Left renal pelvis (tissue), 4 donors: ENCODE data around the gene SLC15A1. TPM values are rescaled to one million over a fixed set of nuclear protein-coding genes. Genes with fewer than 3 reads are reported as not detected.
"Not testable (repeated sequence)": the region's sequence is repeated elsewhere in the genome, so short reads cannot be mapped to it uniquely, and the experiment has no call there.

Experiments used
- DNase-seq, 4 donors: peaks; one replicate each; pipeline ENCODE4 v3.0.0-alpha.2; 2013; ENCODE audit warnings: low read depth in 4 of 4, low spot score in 3 of 4
- polyA plus RNA-seq, 4 donors: library from polyadenylated mRNA; unstranded; fragments of 120-200 nt; gene quantifications; one replicate each; pipeline ENCODE4 v1.2.1, GENCODE V29; 2013; ENCODE audit not compliant: insufficient read length in 4 of 4

SLC15A1 gene
- polyA plus RNA-seq, 4 donors: 8.7 to 13.5 (median 11.3) TPM

- no peak for DNase-seq
Observed at GRCh38 chr13:98664924-98665637, 87.4 kb downstream of the SLC15A1 start.

- no peak for DNase-seq
Observed at GRCh38 chr13:98664510-98664909, 88.0 kb downstream of the SLC15A1 start.

- no peak for DNase-seq
Observed at GRCh38 chr13:98664047-98664446, 88.4 kb downstream of the SLC15A1 start.

- DNase-seq: no peak
Observed at GRCh38 chr13:98658131-98658530, 94.3 kb downstream of the SLC15A1 start.

GRCh38 chr13:98657506-98658085, 94.9 kb downstream of the SLC15A1 start:
- no peak for DNase-seq

- no peak for DNase-seq
Observed at GRCh38 chr13:98656223-98656622, 96.2 kb downstream of the SLC15A1 start.

GRCh38 chr13:98653463-98653985, 98.9 kb downstream of the SLC15A1 start:
- peak; percentile 53 to 70 (median 58) for DNase-seq

GRCh38 chr13:98652721-98653462, 99.6 kb downstream of the SLC15A1 start:
- DNase-seq: no peak

- DNase-seq: no peak
Observed at GRCh38 chr13:98652276-98652675, 100.2 kb downstream of the SLC15A1 start.

GRCh38 chr13:98651744-98652143, 100.7 kb downstream of the SLC15A1 start:
- no peak for DNase-seq

- DNase-seq: no peak
Observed at GRCh38 chr13:98650396-98651107, 101.9 kb downstream of the SLC15A1 start.

GRCh38 chr13:98649861-98650260, 102.6 kb downstream of the SLC15A1 start:
- DNase-seq: no peak

GRCh38 chr13:98648686-98649085, 103.8 kb downstream of the SLC15A1 start:
- no peak for DNase-seq

- no peak for DNase-seq
Observed at GRCh38 chr13:98648141-98648540, 104.3 kb downstream of the SLC15A1 start.

- DNase-seq: no peak
Observed at GRCh38 chr13:98647121-98647520, 105.4 kb downstream of the SLC15A1 start.

- no peak for DNase-seq
Observed at GRCh38 chr13:98643479-98643878, 109.0 kb downstream of the SLC15A1 start.

- DNase-seq: no peak
Observed at GRCh38 chr13:98641075-98641474, 111.4 kb downstream of the SLC15A1 start.

- not testable (repeated sequence) for DNase-seq
Observed at GRCh38 chr13:98639785-98640184, 112.7 kb downstream of the SLC15A1 start.

GRCh38 chr13:98638352-98638751, 114.1 kb downstream of the SLC15A1 start:
- DNase-seq: not testable (repeated sequence)
